Effector memory CD4-positive, alpha-beta T cell (primary cell): ENCODE measurements around the gene EGR1.
"Not testable (repeated sequence)": the region's sequence is repeated elsewhere in the genome, so short reads cannot be mapped to it uniquely, and the experiment has no call there.

Experiments
- DNase-seq, 3 donors: peaks; one replicate each; pipeline ENCODE4 v3.0.0-alpha.2; 2020
- H3K27ac ChIP-seq: 2 replicates; pipeline ENCODE4 v1.7.0; 2013; ENCODE audit warnings: mild to moderate bottlenecking, low read length, moderate library complexity; ENCODE audit not compliant: insufficient read depth, poor library complexity, severe bottlenecking
- H3K27me3 ChIP-seq: replicated peaks from 2 replicates; pipeline ENCODE4 v1.7.0; 2013; ENCODE audit warnings: mild to moderate bottlenecking, low read length; ENCODE audit not compliant: insufficient read depth, control insufficient read depth, poor library complexity, severe bottlenecking
- H3K36me3 ChIP-seq: 2 replicates; pipeline ENCODE4 v1.7.0; 2013; ENCODE audit warnings: mild to moderate bottlenecking, low read length, moderate library complexity; ENCODE audit not compliant: control insufficient read depth, insufficient read depth
- H3K4me1 ChIP-seq: 2 replicates; pipeline ENCODE4 v1.7.0; 2013; ENCODE audit warnings: low read length, mild to moderate bottlenecking; ENCODE audit not compliant: control insufficient read depth, insufficient read depth, poor library complexity, severe bottlenecking
- H3K4me3 ChIP-seq: 2 replicates; pipeline ENCODE4 v1.7.0; 2013; ENCODE audit warnings: low read length, low read depth, mild to moderate bottlenecking; ENCODE audit not compliant: insufficient read depth, poor library complexity, severe bottlenecking
- H3K9me3 ChIP-seq: 2 replicates; pipeline ENCODE4 v1.7.0; 2013; ENCODE audit warnings: mild to moderate bottlenecking, low read length, moderate library complexity; ENCODE audit not compliant: control insufficient read depth

Gene EGR1

DNA sequence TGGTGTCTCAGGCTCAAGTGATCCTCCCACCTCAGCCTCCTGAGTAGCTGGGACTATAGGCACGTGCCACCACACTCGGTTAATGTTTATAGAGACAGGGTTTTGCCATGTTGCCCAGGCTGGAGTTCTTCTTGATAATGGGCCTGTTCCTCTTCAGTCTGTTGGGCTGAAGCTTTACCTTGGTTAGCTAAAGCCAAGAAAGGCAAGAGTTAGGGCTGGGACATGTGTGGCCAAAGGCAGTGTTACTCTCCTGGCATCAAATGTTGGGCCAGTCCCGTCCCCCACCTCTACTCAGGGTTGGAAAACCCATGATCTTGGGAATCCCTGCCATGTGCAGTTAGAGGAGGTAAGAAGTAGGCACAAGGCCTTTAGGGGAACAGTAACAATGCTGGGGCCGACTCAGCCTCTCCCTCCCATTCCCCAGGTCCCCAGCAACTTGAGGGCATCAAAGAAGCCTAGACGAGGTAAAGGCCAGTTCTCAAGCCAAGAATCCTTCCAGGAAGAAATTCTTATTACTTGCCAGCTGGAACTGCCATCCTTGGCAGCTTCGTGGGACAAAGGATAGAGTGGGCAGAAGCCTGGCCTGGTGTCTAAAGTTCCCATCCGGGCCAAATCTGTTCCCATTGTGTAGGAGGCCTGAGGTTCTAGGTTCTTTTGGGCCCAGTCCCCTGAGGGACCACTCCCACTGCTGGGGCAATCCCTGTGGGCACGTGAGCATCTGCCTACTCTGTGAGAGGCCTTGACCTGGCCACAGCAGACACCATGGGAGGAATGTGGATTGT, 4.5 kb downstream of the EGR1 start:
- peak in 1 of 3 donors; percentile 21 for DNase-seq
- H3K9me3 ChIP-seq = no peaks in the 10 kb centered on the region
- H3K36me3 ChIP-seq = no peaks in the 10 kb centered on the region
- H3K4me3 ChIP-seq = no peak overlapping the region
- no peak overlapping the region for H3K27ac ChIP-seq
- H3K27me3 ChIP-seq = no peaks in the 10 kb centered on the region
- peaks cover 15% of the 10 kb centered on the region for H3K4me1 ChIP-seq

DNA sequence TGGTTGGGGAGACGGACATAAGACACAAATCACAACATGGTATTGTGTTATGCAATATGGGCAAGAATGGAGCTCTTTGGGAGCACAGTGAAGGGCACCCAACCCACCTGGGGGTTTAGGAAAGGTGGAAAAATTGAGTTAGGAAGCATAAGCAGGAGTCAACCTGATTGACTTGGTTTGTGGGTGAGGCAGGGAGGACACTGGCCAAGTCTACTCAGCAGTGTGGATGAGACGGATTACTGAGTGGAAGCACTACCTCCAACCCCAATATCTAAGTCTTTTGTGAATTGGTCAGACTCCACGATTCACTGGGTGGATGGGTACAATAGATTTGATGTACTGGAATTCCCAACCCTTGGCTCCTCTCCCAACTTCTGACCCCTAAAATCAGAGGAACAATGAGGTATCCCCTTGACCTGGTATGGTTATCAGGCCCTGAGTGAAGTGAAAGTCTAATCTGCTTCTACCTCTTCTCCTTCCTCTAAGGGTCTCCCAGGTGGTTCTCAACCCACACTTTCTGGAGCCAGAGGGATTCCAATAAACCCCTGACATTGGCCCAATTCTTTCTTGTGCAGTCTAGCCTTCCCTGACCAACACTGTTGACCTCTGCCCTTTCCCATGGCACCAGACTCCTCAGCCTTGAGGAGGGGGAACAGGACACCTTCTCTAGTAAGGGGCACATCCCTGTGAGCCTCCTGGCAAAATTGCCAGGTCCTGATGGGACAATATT, 5.2 kb downstream of the EGR1 start:
- Histone ChIP-seq H3K9me3 (no peaks in the 10 kb centered on the region), H3K27ac (no peak overlapping the region), H3K4me1 (peaks cover 15% of the 10 kb centered on the region), H3K36me3 (no peaks in the 10 kb centered on the region), H3K4me3 (no peak overlapping the region), H3K27me3 (no peaks in the 10 kb centered on the region)
- DNase-seq = no peak

DNA sequence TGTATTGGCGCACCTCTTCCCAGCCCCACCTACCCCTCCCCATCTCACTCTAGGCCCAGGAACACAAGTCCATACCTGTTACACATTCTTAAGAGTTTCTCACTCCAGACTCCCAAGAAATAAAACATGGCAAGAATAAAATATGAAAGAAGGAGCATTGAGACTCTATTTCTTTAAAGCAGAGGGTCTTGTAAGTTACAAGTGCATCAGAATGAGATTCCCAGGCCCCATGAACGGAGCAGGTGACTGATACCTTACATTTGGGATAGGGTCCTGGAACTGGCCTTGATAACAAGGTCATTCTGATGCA, 5.7 kb downstream of the EGR1 start:
- no peak overlapping the region for H3K27ac ChIP-seq
- no peaks in the 10 kb centered on the region for H3K27me3 ChIP-seq
- H3K9me3 ChIP-seq = no peaks in the 10 kb centered on the region
- H3K4me1 ChIP-seq = peaks cover 14% of the 10 kb centered on the region
- H3K36me3 ChIP-seq = no peaks in the 10 kb centered on the region
- no peak overlapping the region for H3K4me3 ChIP-seq
- no peak for DNase-seq

DNA sequence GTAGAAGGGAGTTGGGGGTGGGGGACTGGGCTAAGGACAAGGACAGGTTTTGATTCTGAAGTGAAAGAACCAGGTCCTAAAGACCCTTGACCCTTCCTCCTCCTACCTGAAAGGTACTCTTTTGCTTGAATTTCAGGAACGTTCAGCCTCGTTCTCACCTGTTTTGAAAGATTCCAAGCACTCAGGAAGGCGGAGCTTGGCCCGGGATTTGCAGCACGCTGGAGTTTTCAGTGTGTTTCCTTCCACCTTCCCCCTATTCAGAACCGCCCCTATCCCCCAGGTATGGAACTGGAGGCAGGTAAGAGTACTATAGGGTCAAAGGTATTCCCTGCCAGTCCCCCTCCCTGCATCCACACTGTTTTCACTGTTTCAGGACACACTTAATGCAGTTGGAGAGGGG, 7.1 kb downstream of the EGR1 start:
- Histone ChIP-seq H3K36me3 (no peaks in the 10 kb centered on the region), H3K27ac (no peak overlapping the region), H3K4me3 (no peak overlapping the region), H3K9me3 (no peaks in the 10 kb centered on the region), H3K4me1 (peaks cover 2% of the 10 kb centered on the region), H3K27me3 (no peaks in the 10 kb centered on the region)
- DNase-seq = no peak

DNA sequence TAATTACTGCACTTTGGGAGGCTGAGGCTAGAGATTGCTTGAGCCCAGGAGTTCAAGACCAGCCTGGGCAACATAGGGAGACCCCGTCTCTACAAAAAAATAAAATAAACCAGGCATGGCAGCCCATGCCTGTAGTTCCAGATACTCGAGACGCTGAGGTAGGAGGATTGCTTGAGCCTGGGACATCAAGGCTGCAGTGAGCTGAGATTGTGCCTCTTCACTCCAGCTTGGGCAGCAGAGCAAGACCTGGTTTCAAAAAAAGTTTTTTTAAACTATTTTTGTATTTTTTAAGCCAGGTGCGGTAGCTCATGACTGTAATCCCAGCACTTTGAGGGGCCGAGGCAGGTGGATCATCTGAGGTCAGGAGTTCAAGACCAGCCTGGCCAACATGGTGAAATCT, 7.9 kb downstream of the EGR1 start:
- not testable (repeated sequence) for H3K4me3 ChIP-seq, H3K27ac ChIP-seq, H3K27me3 ChIP-seq, H3K9me3 ChIP-seq, DNase-seq, H3K4me1 ChIP-seq, H3K36me3 ChIP-seq

DNA sequence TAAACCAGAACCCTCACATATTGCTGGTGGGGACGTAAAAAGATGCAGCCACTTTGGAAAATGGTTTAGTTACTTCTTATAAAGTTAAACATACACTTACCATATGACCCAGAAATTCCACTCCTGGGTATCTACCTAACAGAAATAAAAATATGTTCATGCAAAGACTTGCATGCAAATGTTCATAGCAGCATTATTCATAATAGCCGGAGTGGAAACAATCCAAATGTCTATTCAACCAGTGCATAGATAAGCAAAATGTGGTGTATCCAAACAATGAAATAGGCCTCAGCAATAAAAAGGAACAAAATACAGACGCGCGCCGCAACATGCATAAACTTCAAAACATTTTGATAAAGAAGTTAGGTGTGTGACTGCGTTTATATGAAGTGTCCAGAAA, 11.6 kb downstream of the EGR1 start:
- Histone ChIP-seq H3K27me3 (no peaks in the 10 kb centered on the region), H3K4me3 (no peak overlapping the region), H3K36me3 (no peaks in the 10 kb centered on the region), H3K27ac (no peak overlapping the region), H3K9me3 (no peaks in the 10 kb centered on the region), H3K4me1 (no peaks in the 10 kb centered on the region)
- DNase-seq = no peak

DNA sequence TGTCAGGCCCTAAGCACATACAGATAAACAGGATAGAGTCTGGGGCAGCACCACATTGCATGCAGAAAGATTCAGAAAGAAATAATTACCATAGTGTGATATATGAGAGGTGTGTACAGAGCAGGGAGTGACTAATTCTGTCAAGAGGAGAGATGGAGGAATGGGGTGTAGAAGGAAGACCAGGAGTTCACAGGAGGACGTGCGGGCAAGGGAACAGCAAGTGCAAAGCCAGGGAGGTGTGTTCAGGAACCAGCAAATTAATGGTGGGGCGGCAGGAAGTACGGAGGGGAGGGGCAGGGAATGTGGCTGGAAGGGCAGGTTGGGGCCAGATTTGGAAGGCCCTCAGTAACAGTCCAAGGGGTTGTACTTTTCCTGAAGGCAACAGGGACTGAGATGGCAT, 17.4 kb downstream of the EGR1 start:
- no peaks in the 10 kb centered on the region for H3K4me1 ChIP-seq
- no peak overlapping the region for H3K27ac ChIP-seq
- H3K4me3 ChIP-seq = no peak overlapping the region

DNA sequence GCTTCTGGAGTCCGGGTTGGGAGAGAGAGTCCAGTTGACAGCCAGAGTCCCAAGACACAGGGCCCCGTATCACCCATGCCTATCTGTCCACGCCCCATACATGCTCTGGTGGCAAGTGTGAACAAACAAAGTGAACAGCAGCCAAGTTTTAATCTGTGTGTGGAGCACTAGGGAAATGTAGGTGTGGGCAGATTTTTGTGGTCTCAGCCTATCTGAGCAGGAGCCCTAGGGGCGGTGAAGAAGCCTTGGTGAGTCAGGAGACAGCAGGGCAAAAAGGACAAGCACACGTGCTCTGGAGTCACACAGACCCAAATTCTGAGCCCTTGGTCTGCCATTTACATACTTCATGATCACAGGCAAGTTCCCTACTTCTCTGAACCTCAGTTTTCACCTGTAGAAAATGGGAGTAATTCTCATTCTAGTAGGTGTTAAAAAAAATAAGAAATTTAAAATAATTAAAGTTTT, 23.2 kb downstream of the EGR1 start:
- H3K9me3 ChIP-seq = no peaks in the 10 kb centered on the region
- no peak for DNase-seq
- H3K27ac ChIP-seq = no peak overlapping the region
- H3K4me3 ChIP-seq = no peak overlapping the region
- peaks cover 22% of the 10 kb centered on the region for H3K4me1 ChIP-seq
- H3K36me3 ChIP-seq = no peaks in the 10 kb centered on the region
- H3K27me3 ChIP-seq = peaks cover 6% of the 10 kb centered on the region

More for the DNA sequence above, 17.4 kb downstream of the EGR1 start:
- Histone ChIP-seq H3K27me3 (no peaks in the 10 kb centered on the region), H3K36me3 (no peaks in the 10 kb centered on the region), H3K9me3 (no peaks in the 10 kb centered on the region)
- DNase-seq = no peak

DNA sequence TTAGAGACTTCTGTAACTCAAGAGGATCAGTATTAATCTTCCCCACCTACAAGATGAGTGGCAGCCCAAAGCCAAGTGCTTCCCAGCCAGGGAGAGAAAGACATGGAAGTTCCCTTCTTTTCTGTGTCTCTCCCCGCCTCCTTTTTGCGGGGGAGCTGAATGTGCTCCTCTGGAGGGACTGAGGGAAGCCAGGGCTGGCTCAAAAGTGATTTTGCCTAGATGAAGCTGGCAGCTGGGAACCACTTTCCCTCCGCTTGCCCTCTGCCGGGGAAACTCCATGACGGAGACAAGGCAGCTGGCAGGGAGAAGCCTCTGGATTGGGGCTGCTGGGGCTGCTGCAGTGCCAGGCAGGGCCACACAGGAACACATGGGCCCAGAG, 24.4 kb downstream of the EGR1 start:
- no peaks in the 10 kb centered on the region for H3K9me3 ChIP-seq
- DNase-seq = no peak
- H3K4me3 ChIP-seq = no peak overlapping the region
- peaks cover 22% of the 10 kb centered on the region for H3K4me1 ChIP-seq
- no peak overlapping the region for H3K27ac ChIP-seq
- peaks cover 6% of the 10 kb centered on the region for H3K27me3 ChIP-seq
- H3K36me3 ChIP-seq = no peaks in the 10 kb centered on the region

DNA sequence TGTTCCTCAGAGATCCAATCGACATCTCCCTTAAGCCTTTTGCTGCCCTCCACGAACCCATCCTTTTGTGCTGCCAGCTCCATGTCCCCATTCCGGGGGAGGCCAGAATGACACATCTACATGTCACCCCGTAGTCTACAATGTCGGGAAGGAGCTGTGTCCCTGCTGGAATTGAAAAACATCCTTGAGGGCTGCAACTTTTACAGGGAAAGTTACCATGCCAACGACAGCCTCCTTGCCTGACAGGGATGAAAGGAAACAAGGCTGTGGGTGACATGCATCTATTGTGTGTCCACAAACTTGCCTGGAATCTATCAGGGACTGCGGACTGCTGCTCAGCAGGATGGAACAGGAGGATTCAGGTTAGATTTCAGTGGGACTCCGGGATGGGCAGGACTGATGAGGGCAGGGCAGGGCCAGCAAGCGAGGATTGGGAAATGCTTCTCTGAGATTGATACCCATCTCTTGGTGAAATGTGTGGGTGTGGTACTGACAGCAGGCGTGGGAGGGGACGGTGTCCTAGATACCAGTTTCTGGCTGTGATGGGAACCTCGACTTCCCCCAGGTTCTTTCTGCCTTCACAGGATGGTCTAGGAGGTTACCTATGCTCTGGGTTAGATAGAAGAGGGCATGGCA, 25.5 kb downstream of the EGR1 start:
- Histone ChIP-seq H3K4me1 (peaks cover 22% of the 10 kb centered on the region), H3K9me3 (no peaks in the 10 kb centered on the region), H3K27ac (no peak overlapping the region), H3K27me3 (peaks cover 9% of the 10 kb centered on the region), H3K4me3 (no peak overlapping the region), H3K36me3 (no peaks in the 10 kb centered on the region)
- DNase-seq = no peak
